Esophagus squamous epithelium (tissue), 4 donors: ENCODE results near the gene FGFR3.

ENCODE experiments used
- POLR2A ChIP-seq, 4 donors: fragments of 450-650 bp; IDR thresholded peaks; one replicate each; pipeline ENCODE4 v1.6.1; 2017; ENCODE audit warnings: antibody characterized with exemption in 4 of 4, mild to moderate bottlenecking in 4 of 4, moderate library complexity in 3 of 4
- TF ChIP-seq, protein P1 (sequence below), 6 experiments: fragments of 450-650 bp in 4 of 6; fragments of 200-600 bp in 2 of 6; sonication (generic) in 2 of 6; IDR thresholded peaks; one replicate each; pipeline ENCODE4 v1.5.1; 2016 to 2019; ENCODE audit warnings: antibody characterized with exemption in 6 of 6, mild to moderate bottlenecking in 4 of 6, moderate library complexity in 4 of 6

GRCh38 chr4:1752284-1753041, 40.6 kb upstream of the FGFR3 start:
- no peak for TF ChIP-seq POLR2A (IDR thresholded peaks at IDR 0.05)
- TF ChIP-seq, protein P1, sequence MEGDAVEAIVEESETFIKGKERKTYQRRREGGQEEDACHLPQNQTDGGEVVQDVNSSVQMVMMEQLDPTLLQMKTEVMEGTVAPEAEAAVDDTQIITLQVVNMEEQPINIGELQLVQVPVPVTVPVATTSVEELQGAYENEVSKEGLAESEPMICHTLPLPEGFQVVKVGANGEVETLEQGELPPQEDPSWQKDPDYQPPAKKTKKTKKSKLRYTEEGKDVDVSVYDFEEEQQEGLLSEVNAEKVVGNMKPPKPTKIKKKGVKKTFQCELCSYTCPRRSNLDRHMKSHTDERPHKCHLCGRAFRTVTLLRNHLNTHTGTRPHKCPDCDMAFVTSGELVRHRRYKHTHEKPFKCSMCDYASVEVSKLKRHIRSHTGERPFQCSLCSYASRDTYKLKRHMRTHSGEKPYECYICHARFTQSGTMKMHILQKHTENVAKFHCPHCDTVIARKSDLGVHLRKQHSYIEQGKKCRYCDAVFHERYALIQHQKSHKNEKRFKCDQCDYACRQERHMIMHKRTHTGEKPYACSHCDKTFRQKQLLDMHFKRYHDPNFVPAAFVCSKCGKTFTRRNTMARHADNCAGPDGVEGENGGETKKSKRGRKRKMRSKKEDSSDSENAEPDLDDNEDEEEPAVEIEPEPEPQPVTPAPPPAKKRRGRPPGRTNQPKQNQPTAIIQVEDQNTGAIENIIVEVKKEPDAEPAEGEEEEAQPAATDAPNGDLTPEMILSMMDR (IDR thresholded peaks at IDR 0.05), result peak in 3 of 6 experiments; percentile 7 to 33 (median 29)
